Muscle layer of duodenum (tissue), 2 donors: ENCODE data around the gene PTPRN2.
"Not testable (repeated sequence)": the region's sequence is repeated elsewhere in the genome, so short reads cannot be mapped to it uniquely, and the experiment has no call there.

Source experiments
- H3K27ac ChIP-seq: one replicate; pipeline ENCODE4 v1.7.0; 2013; ENCODE audit warnings: mild to moderate bottlenecking, low read length
- H3K27me3 ChIP-seq: one replicate; pipeline ENCODE4 v1.7.0; 2013; ENCODE audit warnings: low read depth, mild to moderate bottlenecking, control low read depth, low read length
- H3K36me3 ChIP-seq, 2 donors: one replicate each; pipeline ENCODE4 v1.7.0; 2013; ENCODE audit warnings: low read length in 2 of 2, control low read depth in 1 of 2, mild to moderate bottlenecking in 1 of 2; ENCODE audit not compliant: insufficient read depth in 2 of 2, control insufficient read depth in 1 of 2
- H3K4me1 ChIP-seq, 2 donors: one replicate each; pipeline ENCODE4 v1.7.0; 2013; ENCODE audit warnings: low read length in 2 of 2, mild to moderate bottlenecking in 2 of 2, control low read depth in 1 of 2, moderate library complexity in 1 of 2; ENCODE audit not compliant: insufficient read depth in 2 of 2, control insufficient read depth in 1 of 2
- H3K4me3 ChIP-seq, 2 donors: one replicate each; pipeline ENCODE4 v1.7.0; 2013; ENCODE audit warnings: low read length in 2 of 2, low read depth in 1 of 2, mild to moderate bottlenecking in 1 of 2
- H3K9me3 ChIP-seq, 2 donors: one replicate each; pipeline ENCODE4 v1.7.0; 2013; ENCODE audit warnings: low read length in 2 of 2, control low read depth in 1 of 2, mild to moderate bottlenecking in 1 of 2; ENCODE audit not compliant: control insufficient read depth in 1 of 2
- donor health status: healthy.

The PTPRN2 gene

GRCh38 chr7:157786375-157787274 lies 801.0 kb downstream of the PTPRN2 start:
- Histone ChIP-seq H3K4me1 (no peaks in the 10 kb centered on the region), H3K9me3 (no peaks in the 10 kb centered on the region), H3K36me3 (no peaks in the 10 kb centered on the region), H3K27me3 (no peaks in the 10 kb centered on the region), H3K4me3 (no peak overlapping the region), H3K27ac (no peak overlapping the region)

- no peak overlapping the region for H3K27ac ChIP-seq
- no peaks in the 10 kb centered on the region for H3K9me3 ChIP-seq
- H3K4me1 ChIP-seq: no peaks in the 10 kb centered on the region
- H3K36me3 ChIP-seq: no peaks in the 10 kb centered on the region
- no peaks in the 10 kb centered on the region for H3K27me3 ChIP-seq
- no peak overlapping the region for H3K4me3 ChIP-seq
Measured at GRCh38 chr7:157785486-157786186, 802.0 kb downstream of the PTPRN2 start.

- H3K9me3 ChIP-seq: no peaks in the 10 kb centered on the region
Measured at GRCh38 chr7:157784979-157785441, 802.6 kb downstream of the PTPRN2 start.

GRCh38 chr7:157784041-157784835 lies 803.4 kb downstream of the PTPRN2 start:
- Histone ChIP-seq H3K4me3 (no peak overlapping the region), H3K27ac (no peak overlapping the region), H3K36me3 (no peaks in the 10 kb centered on the region), H3K27me3 (no peaks in the 10 kb centered on the region), H3K4me1 (no peaks in the 10 kb centered on the region), H3K9me3 (no peaks in the 10 kb centered on the region)

More at GRCh38 chr7:157784979-157785441, 802.6 kb downstream of the PTPRN2 start:
- Histone ChIP-seq H3K4me1 (no peaks in the 10 kb centered on the region), H3K27me3 (no peaks in the 10 kb centered on the region), H3K27ac (no peak overlapping the region), H3K36me3 (no peaks in the 10 kb centered on the region), H3K4me3 (no peak overlapping the region)

GRCh38 chr7:157782041-157782440 lies 805.6 kb downstream of the PTPRN2 start:
- Histone ChIP-seq H3K36me3 (no peaks in the 10 kb centered on the region), H3K4me1 (no peaks in the 10 kb centered on the region), H3K27me3 (no peaks in the 10 kb centered on the region), H3K4me3 (no peak overlapping the region), H3K9me3 (no peaks in the 10 kb centered on the region), H3K27ac (no peak overlapping the region)

GRCh38 chr7:157780721-157781120 lies 806.9 kb downstream of the PTPRN2 start:
- Histone ChIP-seq H3K27ac (no peak overlapping the region), H3K4me1 (no peaks in the 10 kb centered on the region), H3K27me3 (no peaks in the 10 kb centered on the region), H3K9me3 (no peaks in the 10 kb centered on the region), H3K4me3 (no peak overlapping the region), H3K36me3 (no peaks in the 10 kb centered on the region)

- Histone ChIP-seq H3K27me3 (no peaks in the 10 kb centered on the region), H3K4me3 (no peak overlapping the region), H3K27ac (no peak overlapping the region), H3K36me3 (no peaks in the 10 kb centered on the region), H3K4me1 (no peaks in the 10 kb centered on the region), H3K9me3 (no peaks in the 10 kb centered on the region)
Measured at GRCh38 chr7:157780312-157780711, 807.3 kb downstream of the PTPRN2 start.

GRCh38 chr7:157779206-157779605 lies 808.4 kb downstream of the PTPRN2 start:
- H3K27ac ChIP-seq: no peak overlapping the region
- H3K4me3 ChIP-seq: no peak overlapping the region
- no peaks in the 10 kb centered on the region for H3K27me3 ChIP-seq
- peaks cover 0 to 4% of the 10 kb centered on the region in 2 donors for H3K9me3 ChIP-seq
- no peaks in the 10 kb centered on the region for H3K4me1 ChIP-seq
- H3K36me3 ChIP-seq: no peaks in the 10 kb centered on the region

- H3K4me1 ChIP-seq, H3K9me3 ChIP-seq, H3K4me3 ChIP-seq, H3K27me3 ChIP-seq, H3K36me3 ChIP-seq, H3K27ac ChIP-seq: not testable (repeated sequence)
Measured at GRCh38 chr7:157777194-157777762, 810.3 kb downstream of the PTPRN2 start.

GRCh38 chr7:157775560-157776332 lies 811.9 kb downstream of the PTPRN2 start:
- no peak overlapping the region for H3K4me3 ChIP-seq
- no peaks in the 10 kb centered on the region for H3K36me3 ChIP-seq
- no peaks in the 10 kb centered on the region for H3K4me1 ChIP-seq
- peaks cover 0 to 12% of the 10 kb centered on the region in 2 donors for H3K9me3 ChIP-seq
- H3K27me3 ChIP-seq: no peaks in the 10 kb centered on the region
- no peak overlapping the region for H3K27ac ChIP-seq
